Measurements from ENCODE around the gene ATP2A3.
"Not testable (repeated sequence)": the region's sequence is repeated elsewhere in the genome, so short reads cannot be mapped to it uniquely, and the experiment has no call there.

The ATP2A3 gene

DNA sequence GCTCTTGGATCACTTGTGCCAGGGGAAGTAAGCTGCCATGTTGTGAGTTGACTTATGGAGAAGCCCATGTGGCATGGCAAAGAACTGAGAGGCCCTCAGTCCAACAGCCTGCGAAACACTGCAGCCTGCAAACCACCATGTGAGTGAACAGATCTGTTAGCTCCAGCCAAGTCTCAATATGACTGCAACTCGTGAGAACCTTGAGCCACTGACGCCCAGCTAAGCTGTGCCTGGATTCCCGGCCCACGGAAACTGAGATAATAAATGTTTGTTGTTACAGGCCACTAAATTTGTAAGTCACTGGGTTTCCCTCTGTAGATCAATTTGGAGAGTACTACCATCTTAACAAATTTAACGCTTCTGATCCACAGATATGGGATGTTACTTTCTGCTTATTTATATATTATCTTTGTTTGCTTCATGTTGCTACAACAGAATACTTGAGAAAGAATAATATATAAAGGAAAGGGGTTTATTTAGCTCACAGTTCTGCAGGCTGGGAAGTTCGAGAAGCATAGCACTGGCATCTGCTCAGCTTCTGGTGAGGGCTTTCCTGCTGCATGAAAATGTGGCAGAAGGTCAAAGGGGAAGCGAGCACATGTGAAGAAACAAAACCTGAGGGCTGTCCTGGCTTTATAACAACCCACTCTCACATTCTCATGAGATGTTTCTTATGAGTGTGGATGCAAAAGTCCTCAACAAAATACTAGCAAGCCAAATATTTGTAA lies 29.4 kb upstream of the ATP2A3 start:
- in situ Hi-C loops (cut with HindIII; ENCODE audit: low sequenced_read_pairs) = no loop called here

DNA sequence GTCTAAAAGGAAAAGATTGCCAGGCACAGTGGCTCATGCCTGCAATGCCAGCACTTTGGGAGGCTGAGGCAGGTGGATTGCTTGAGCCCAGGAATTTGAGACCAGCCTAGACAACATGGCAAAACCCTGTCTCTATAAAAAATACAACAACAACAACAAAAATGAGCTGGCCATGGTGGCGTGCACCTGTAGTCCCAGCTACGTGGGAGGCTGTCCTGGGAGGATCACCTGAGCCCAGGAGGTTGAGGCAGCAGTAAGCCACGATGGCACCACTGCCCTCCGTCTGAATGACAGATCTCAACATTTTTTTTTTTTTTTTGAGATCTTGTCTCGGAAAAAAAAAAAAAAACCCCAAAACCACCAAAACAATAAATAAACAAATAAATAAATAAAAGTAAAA lies 28.1 kb upstream of the ATP2A3 start:
- in situ Hi-C loops (cut with HindIII; ENCODE audit: low sequenced_read_pairs) = no loop called here

GRCh38 chr17:3991699-3992098 lies 27.5 kb upstream of the ATP2A3 start:
- in situ Hi-C loops (cut with HindIII; ENCODE audit: low sequenced_read_pairs) = not testable (repeated sequence)

DNA sequence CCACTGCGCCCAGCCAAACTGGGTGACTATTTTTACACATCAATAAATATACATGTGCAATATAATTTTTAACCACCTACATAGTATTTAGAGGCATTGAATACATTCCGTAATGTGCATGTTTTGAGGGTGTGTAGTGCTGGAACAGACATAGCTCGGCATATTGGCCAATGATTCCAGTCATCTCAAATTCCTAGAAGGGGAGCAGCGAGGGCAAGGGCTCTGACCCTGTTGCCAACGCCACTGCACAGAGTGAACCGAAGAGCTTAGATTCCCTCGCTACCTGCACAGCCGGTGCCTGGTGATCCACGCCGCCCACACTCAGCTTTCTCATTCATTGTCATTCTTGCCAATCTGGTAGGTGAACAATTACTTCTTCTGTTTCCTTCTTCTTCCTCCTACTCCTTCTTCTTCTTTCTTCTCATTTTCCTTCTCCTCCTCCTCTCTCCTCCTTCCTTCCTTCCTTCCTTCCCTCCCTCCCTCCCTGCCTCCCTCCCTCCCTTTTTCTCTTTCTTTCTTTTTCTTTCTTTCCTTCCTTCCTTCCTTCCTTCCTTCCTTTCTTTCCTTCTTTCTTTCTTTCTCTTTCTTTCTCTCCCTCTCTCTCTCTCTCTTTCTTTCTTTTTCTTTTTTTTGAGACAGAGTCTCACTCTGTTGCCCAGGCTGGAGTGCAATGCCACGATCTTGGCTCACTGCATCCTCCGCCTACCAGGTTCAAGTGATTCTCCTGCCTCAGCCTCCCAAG lies 26.3 kb upstream of the ATP2A3 start:
- in situ Hi-C loops (cut with HindIII; ENCODE audit: low sequenced_read_pairs) = no loop called here

DNA sequence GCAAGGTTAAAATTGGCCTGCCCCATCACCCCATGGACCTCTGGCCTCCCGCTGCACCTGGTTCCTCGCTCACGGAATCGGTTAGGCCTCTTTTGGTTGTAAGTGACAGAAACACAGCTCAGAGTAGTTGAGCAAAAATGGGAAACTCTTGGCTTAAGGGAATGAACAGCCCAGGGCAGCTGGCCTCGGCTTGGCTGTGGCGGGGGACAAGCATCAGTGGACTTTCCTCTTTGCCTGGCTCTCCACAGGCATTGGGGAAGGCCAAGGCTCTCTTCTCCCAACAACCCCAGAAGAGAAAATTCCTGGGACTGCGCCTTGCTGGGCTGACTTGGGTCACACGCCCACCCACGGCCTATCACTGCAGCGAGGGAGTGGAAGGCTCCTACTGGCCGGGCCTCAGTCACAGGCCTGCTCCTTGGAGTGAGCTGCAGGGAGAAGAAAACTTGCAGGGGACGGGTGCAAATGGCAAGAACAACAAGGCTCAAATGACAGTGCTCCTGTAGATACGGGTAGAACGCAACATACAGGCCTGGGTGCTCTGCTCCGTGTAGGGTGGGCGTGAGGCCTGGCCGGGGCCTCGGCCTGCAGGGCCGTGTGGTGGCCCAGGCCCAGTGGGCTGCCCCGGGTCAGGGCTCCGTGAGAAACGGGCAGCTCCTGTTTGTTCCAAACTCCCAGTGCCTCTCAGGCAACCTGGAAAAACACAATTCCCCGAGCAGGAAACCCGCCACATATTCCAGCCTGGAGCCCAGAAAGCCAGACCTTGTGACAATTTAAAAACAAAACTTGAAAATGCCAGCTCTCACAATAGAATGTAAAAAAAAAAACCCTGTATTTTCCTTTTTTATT lies 25.0 kb upstream of the ATP2A3 start:
- in situ Hi-C loops (cut with HindIII; ENCODE audit: low sequenced_read_pairs) = no loop called here

- in situ Hi-C loops (cut with HindIII; ENCODE audit: low sequenced_read_pairs) = no loop called here
Observed at GRCh38 chr17:3988297-3989040, 24.2 kb upstream of the ATP2A3 start.

GRCh38 chr17:3986939-3987335 lies 22.7 kb upstream of the ATP2A3 start:
- in situ Hi-C loops (cut with HindIII; ENCODE audit: low sequenced_read_pairs) = no loop called here

DNA sequence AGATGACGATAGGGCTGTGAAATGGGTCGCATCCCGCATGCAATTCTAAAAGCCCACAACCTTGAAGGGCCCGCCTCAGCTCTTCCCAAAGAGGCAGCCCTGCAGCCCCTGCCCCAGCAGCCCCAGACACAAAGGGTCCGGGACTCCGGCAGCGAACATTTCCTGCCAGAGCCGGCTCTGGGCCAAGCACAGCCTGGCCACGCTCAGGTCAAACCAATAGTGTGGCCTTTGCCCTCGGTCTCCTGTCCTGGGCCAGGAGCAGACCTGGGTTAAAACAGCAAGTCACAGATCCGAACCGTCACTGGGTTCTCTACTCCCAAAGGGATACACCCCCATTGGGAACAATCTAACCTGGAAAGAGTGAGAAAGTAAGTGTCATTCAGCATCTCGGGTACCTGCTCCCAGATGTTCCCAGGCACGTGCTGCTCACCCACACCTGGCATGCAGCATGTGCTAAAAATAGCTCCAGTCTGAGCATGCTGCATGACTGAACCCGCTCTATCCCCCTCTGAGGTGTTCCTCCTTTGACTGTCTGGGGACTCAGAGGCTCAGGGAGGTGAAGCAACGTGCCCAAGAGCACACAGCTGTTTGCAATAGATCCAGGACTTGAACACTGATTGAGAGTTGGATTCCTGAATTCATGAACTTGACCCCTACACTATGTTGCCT lies 22.2 kb upstream of the ATP2A3 start:
- in situ Hi-C loops (cut with HindIII; ENCODE audit: low sequenced_read_pairs) = no loop called here

DNA sequence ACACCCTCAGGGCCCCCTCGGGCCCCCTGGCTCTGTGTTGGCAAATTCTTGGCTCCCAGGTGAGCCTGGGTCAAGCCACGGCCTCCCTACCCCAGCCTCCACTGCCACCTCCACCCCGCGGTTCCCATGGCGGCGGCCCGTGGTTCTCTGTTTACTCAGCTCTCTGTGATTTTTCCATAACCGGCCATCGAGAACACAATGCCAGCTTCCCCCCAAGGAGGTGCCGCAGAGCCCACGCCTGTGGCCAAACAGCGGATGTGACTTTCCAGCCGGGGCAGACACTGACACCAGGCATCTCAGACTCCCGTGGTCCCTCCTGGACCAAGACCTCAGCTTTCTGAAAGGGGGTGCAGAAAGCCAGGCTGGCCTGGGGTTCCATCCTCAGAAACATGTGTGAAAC lies 21.6 kb upstream of the ATP2A3 start:
- in situ Hi-C loops (cut with HindIII; ENCODE audit: low sequenced_read_pairs) = no loop called here

DNA sequence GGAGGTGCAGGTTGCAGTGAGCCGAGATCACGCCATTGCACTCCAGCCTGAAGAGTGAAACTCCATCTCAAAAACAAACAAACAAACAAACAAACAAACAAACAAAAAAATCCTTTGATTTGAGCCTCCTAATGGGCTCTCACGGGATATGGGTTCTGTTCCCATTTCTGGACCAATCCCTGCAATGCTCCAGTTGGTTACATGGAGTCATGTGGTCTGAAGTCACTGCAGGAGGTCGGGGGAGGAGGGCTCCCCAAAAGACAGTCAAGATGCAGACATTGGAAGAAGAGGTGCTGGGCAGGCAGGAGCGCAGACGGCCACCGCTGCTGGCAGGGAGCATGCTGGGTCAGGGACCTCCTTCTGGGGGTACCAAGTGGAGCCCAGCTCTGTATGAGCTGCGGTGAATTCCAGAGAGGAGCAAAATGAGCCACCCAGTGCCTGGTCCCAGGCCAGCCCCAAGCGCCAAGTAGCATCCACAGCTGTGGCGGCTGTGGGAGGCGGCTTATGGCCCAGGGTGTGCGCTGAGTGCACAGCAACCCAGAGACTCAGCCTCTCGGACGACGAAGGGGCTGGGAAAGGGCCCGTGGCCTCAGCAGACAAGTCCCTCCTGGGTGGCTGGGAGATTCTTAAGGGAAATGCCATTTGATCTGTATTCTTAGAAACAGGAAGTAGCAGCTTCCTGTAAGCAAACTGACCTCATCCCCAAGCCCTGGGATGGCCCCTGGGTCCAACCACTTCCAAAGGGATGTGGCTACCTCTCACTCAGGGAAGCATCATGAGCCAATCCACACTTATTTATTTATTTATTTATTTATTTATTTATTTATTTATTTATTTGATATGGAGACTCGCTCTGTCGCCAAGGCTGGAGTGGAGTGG lies 19.6 kb upstream of the ATP2A3 start:
- in situ Hi-C loops (cut with HindIII; ENCODE audit: low sequenced_read_pairs) = no loop called here

DNA sequence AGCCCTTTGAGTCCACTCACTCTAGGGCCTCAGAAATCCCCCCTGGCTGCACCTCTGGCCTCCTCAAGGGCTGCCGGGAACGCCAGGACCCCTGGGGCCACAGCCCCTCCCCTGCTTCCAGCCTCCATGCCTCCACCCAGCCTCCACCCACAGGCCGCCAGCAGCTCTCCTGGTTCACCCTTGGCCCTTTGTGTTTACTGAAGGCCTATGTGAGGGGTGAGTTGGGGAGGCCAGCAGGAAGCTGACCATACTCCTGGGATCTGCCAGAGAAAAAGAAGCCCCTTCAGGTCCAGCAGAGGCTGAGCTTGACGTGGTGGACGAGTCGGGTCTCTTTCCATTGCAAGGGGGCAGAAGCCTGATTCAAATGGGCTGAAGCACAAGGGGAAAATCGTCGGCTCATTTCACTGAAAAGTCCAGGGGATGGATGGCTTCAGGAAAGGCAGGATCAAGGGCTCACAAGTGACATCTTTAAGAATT lies 18.3 kb upstream of the ATP2A3 start:
- in situ Hi-C loops (cut with HindIII; ENCODE audit: low sequenced_read_pairs) = no loop called here

DNA sequence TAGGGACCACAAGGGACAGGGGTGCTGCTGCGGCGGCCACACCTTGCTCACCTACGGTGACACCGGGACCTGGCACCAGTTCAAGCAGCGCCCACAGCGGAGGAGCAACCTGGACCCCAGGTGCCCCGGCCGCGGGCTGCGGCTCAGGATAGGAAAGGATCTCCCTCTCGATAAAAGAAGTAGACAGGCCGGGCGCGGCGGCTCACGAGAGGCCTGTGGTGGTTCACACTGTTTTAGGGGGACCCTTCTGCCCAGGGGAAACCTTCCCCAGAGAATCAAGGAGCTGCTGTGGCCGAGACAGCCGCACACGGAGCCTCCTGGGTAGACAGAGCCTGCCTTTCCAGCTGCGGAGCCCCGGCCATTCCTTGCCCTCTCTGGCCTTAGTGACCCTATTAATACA lies 17.9 kb upstream of the ATP2A3 start:
- in situ Hi-C loops (cut with HindIII; ENCODE audit: low sequenced_read_pairs) = no loop called here

DNA sequence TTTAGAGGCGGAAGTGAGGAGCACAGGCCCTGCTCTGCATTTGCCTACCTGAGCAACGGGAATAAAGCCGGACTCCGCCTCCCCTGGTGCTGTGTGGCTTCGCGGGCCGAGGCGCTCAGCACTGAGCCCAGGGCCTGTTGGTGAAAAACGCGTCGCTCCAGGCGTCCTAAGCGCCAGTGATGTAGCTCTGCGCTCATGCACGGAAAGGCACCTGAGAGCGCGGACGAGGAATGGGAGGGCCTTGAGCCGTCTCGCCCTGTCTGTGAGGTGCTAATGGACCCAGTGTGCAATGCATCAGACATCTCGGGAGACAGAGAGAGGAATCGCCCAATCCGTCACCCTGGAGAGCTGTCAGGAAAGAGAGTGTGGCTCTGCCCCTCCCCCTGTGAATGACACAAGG lies 17.2 kb upstream of the ATP2A3 start:
- in situ Hi-C loops (cut with HindIII; ENCODE audit: low sequenced_read_pairs) = no loop called here

DNA sequence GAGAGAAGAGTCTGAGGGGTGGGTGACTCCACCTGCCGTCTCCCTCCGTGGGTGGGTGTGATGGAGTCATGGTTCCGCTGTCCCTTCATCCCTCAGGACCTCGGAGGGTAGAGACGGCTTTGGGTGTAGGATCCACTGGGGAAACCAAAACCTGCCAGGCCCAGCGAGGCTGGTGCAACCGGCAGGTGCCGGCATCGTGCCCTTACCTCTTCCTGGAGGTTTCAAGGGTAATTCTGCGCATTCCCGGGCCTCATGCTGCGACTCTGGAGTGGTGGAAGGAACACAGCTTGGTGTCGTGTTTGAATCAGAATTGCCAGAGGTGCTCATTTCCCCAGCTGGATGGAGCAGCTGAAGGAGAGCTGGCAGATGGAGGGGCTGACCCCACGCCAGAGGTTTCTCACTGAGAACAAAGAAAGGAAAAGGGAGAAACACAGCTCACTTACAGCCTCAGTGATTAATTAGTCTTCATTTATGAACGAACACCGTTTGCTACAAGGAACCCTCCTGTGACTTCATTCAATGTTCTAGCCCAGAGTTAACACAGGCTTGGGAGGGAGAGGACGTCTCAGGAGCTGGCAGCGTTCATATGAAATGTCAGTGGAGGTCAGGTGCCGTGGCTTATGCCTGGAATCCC lies 16.3 kb upstream of the ATP2A3 start:
- in situ Hi-C loops (cut with HindIII; ENCODE audit: low sequenced_read_pairs) = no loop called here

GRCh38 chr17:3979290-3979611 lies 15.0 kb upstream of the ATP2A3 start:
- in situ Hi-C loops (cut with HindIII; ENCODE audit: low sequenced_read_pairs) = no loop called here

GRCh38 chr17:3978421-3979289 lies 14.4 kb upstream of the ATP2A3 start:
- in situ Hi-C loops (cut with HindIII; ENCODE audit: low sequenced_read_pairs) = no loop called here

GRCh38 chr17:3977387-3977786 lies 13.2 kb upstream of the ATP2A3 start:
- in situ Hi-C loops (cut with HindIII; ENCODE audit: low sequenced_read_pairs) = no loop called here

- in situ Hi-C loops (cut with HindIII; ENCODE audit: low sequenced_read_pairs) = no loop called here
Observed at GRCh38 chr17:3976675-3977171, 12.5 kb upstream of the ATP2A3 start.
